Omental fat pad (tissue), 4 donors: Measurements from ENCODE around the gene PIRT. TPM values are rescaled to one million over a fixed set of nuclear protein-coding genes. Genes with fewer than 3 reads are reported as not detected.

Experiments
- ATAC-seq: fragments of 150-250 bp; one replicate; pipeline ENCODE4 v1.9.1; 2016; ENCODE audit warnings: mild to moderate bottlenecking, moderate library complexity; ENCODE audit not compliant: low FRiP score
- DNase-seq: peaks from one replicate; pipeline ENCODE4 v3.0.0-alpha.2; 2019; ENCODE audit warnings: low spot score
- total RNA-seq, 4 donors: library from RNA; depleted of rRNA; stranded (reverse); fragments of >200 nt; gene quantifications; one replicate each; pipeline ENCODE4 v1.1.0, GENCODE V29; 2016
- TF ChIP-seq, protein P1 (sequence below), 3 donors: fragments of 450-650 bp; IDR thresholded peaks; one replicate each; pipeline ENCODE4 v1.5.1; 2016 to 2017; ENCODE audit warnings: antibody characterized with exemption in 3 of 3, mild to moderate bottlenecking in 3 of 3, moderate library complexity in 2 of 3

The PIRT gene
- under 1 TPM in 1 of 4 donors, not detected in 3; 0.09 TPM for total RNA-seq

DNA sequence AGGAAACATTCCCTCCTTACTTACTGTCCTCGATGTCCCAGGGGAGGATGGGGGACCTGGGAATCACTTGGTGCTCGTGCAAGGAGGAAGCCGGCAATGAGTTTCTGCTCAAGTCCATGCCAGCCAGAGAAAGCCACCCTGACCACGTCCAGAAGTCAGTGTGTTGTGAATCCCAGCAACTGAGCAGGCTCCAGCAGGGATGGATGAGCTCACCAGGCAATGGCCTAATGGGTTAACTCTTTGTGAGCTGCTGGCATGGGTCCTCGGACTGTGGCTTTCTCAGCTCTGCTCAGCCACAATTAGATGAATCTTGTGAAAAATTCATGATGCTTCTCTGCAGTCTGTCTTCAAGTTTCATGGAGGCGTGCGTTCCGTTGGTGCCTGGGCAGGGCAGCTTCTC, at the start of gene PIRT:
Gene PIRT, minus strand, starts transcription at position 167 of the 400 bp plus-strand sequence. CDS start 12,442 bp downstream, outside the sequence.
- TF ChIP-seq, protein P1, sequence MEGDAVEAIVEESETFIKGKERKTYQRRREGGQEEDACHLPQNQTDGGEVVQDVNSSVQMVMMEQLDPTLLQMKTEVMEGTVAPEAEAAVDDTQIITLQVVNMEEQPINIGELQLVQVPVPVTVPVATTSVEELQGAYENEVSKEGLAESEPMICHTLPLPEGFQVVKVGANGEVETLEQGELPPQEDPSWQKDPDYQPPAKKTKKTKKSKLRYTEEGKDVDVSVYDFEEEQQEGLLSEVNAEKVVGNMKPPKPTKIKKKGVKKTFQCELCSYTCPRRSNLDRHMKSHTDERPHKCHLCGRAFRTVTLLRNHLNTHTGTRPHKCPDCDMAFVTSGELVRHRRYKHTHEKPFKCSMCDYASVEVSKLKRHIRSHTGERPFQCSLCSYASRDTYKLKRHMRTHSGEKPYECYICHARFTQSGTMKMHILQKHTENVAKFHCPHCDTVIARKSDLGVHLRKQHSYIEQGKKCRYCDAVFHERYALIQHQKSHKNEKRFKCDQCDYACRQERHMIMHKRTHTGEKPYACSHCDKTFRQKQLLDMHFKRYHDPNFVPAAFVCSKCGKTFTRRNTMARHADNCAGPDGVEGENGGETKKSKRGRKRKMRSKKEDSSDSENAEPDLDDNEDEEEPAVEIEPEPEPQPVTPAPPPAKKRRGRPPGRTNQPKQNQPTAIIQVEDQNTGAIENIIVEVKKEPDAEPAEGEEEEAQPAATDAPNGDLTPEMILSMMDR (IDR thresholded peaks at IDR 0.05): no peak
- DNase-seq (no peak), ATAC-seq (no peak)

DNA sequence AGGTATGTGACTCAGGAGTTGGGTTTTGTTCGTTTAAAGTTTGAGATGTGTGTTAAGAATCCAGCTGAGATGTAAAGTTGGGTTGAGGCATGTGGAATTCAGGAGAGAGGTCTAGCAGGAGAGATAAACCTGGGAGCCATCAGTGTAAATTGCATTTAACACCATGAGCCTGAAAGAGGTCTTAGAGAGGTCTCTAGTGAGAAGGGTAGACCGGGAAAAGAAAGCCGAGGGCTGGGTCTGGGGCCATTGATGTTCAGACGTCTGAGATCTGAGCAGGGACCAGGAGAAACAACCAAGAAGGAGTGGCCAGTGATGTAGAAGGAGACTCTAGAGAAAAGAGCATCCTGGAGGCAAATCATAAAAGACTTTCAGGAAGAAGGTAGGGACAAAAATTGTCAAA, 44.1 kb upstream of the PIRT start:
- no peak for DNase-seq
- TF ChIP-seq, protein P1 (IDR thresholded peaks at IDR 0.05): no peak
- no peak for ATAC-seq

DNA sequence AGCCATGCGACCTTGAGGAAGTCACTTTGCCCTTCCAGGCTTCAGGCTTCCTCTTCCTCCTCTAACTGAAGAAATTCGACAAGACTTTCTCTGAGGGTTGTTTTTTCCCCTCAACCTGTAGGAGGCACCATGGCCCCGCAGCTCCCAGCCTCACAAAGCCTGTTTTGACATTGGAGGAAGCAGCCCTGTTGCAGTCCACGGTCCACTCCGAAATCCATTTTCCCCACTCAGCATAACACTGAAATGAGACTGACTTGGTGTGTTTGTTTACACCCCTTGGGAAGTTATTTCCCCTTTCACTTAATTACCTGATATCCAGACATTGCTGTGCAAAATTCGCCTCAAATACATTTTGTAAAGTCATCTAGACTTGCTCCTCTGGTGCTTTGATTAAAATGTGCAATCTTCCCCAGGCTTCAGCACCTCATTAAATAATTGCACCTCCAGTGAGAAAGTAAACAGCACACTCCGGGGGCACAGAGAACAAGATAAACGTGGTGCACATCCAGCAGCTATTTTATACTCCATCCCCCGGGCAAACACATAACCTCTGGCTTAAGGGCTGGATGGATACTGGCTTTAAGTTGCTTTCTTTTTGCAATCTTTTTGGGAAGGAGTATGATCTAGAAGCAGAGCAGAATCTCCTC, 41.4 kb upstream of the PIRT start:
- ATAC-seq (no peak), DNase-seq (no peak)
- TF ChIP-seq, protein P1 (IDR thresholded peaks at IDR 0.05): no peak

DNA sequence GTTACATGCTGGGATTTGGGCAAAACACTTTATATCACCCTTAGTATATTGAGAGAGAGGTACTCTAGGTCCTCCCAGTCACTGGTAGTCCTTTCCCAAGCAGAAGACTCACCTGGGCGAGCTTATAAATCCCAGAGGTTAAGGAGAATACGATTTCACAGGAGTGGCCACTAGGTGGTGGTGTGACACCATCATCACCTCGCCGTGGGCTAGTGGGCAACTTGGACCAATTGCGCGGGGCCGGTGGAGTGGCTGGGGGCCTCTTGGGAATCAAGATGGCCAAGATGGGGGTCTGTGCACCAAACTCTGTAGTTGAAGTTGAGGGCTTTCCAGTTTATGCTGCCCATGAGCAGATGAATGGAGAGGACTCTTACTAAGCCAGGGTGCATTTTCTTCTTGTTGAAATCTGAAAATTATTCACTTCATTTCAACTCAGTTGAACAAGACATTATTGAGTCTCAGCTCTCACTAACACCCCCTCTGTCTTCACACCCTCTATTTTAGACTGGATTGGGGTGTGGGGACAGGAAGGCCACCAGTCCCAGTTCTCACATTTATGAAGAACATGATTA, 38.2 kb upstream of the PIRT start:
- TF ChIP-seq, protein P1 (IDR thresholded peaks at IDR 0.05): peak in 1 of 3 donors; percentile 52
- DNase-seq (peak; percentile 38), ATAC-seq (no peak)

DNA sequence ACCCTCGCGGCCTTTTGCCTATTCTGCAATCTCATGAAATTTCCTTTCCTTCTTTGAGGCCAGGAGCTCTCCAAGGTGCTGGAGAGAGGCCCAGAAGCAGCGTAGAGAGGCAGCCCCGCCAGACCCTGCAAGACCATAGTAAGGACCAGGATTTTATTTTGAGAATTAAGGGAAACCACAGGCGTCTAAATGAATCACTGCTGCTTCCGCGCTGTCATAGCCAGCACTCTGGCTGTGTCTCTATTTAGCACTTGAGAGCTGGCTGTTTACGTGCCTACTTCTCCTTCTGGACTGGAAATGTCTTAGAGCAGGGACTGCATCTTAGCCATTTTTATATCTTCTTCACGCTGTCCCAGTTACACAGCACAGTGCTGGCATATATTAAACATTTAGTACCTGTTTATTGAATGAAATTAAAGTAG, 37.6 kb upstream of the PIRT start:
- TF ChIP-seq, protein P1 (IDR thresholded peaks at IDR 0.05): no peak
- no peak for ATAC-seq

DNA sequence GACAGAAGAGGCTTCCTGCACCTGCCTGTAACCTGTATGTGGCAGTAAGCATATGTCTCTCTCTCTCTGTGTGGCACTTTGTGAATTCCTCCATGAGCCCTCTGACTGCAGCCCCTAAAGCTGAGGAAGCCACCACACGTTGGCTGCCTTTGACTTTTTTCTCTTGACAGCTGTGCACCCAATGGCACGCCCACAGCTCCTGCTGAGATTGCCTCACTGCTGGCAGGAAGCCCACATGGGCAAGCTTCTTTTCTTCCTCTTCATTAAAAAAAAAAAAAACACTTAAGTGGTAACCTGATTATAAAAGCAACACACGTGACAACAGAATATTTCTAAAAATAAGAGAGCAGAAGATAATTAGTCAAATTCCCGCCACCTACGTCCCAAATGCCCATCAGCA, 34.0 kb upstream of the PIRT start:
- no peak for DNase-seq
- no peak for ATAC-seq
- TF ChIP-seq, protein P1 (IDR thresholded peaks at IDR 0.05): no peak

More for the DNA sequence above, 37.6 kb upstream of the PIRT start:
- DNase-seq: no peak
